Fibroblast of skin of scalp (primary cell): ENCODE results near the gene BTF3L4.
"Not testable (repeated sequence)": the region's sequence is repeated elsewhere in the genome, so short reads cannot be mapped to it uniquely, and the experiment has no call there.

ENCODE experiments used
- DNase-seq: peaks from one replicate; pipeline ENCODE4 v3.0.0-alpha.2; 2013

The BTF3L4 gene

GRCh38 chr1:52055066-52055865 is 829 bp upstream of the BTF3L4 start, which contains the start of gene TXNDC12:
Gene TXNDC12, minus strand, starts transcription at chr1:52055191. Its CDS starts 95 bp downstream, at chr1:52055096.
- peak; percentile 91 for DNase-seq

GRCh38 chr1:52055866-52056162 is 281 bp upstream of the BTF3L4 start:
- DNase-seq: no peak

- DNase-seq: peak; percentile 56
Measured at GRCh38 chr1:52056937-52057231, 789 bp downstream of the BTF3L4 start.

GRCh38 chr1:52057255-52057654 is 1.2 kb downstream of the BTF3L4 start:
- no peak for DNase-seq

GRCh38 chr1:52057876-52058415 is 1.9 kb downstream of the BTF3L4 start:
- DNase-seq: peak; percentile 37

GRCh38 chr1:52059321-52059720 is 3.2 kb downstream of the BTF3L4 start:
- DNase-seq: peak; percentile 38

- DNase-seq: no peak
Measured at GRCh38 chr1:52059888-52060287, 3.8 kb downstream of the BTF3L4 start.

GRCh38 chr1:52060822-52061221 is 4.7 kb downstream of the BTF3L4 start:
- DNase-seq: no peak

GRCh38 chr1:52063192-52063591 is 7.1 kb downstream of the BTF3L4 start:
- DNase-seq: no peak

GRCh38 chr1:52070704-52071103 is 14.6 kb downstream of the BTF3L4 start:
- DNase-seq: no peak

- DNase-seq: no peak
Measured at GRCh38 chr1:52072291-52072690, 16.2 kb downstream of the BTF3L4 start.

- not testable (repeated sequence) for DNase-seq
Measured at GRCh38 chr1:52077277-52077676, 21.2 kb downstream of the BTF3L4 start.

- DNase-seq: no peak
Measured at GRCh38 chr1:52080014-52080415, 23.9 kb downstream of the BTF3L4 start.

GRCh38 chr1:52087892-52088291 is 31.8 kb downstream of the BTF3L4 start:
- not testable (repeated sequence) for DNase-seq

GRCh38 chr1:52094300-52094699 is 38.2 kb downstream of the BTF3L4 start:
- not testable (repeated sequence) for DNase-seq

GRCh38 chr1:52096216-52096615 is 40.1 kb downstream of the BTF3L4 start:
- no peak for DNase-seq

GRCh38 chr1:52098139-52098871 is 42.2 kb downstream of the BTF3L4 start:
- DNase-seq: no peak

- DNase-seq: no peak
Measured at GRCh38 chr1:52102336-52103013, 46.4 kb downstream of the BTF3L4 start.

GRCh38 chr1:52111492-52111891 is 55.4 kb downstream of the BTF3L4 start:
- no peak for DNase-seq

- DNase-seq: no peak
Measured at GRCh38 chr1:52112489-52112888, 56.4 kb downstream of the BTF3L4 start.

GRCh38 chr1:52119301-52120079 is 63.4 kb downstream of the BTF3L4 start:
- DNase-seq: no peak

GRCh38 chr1:52122384-52122783 is 66.3 kb downstream of the BTF3L4 start:
- no peak for DNase-seq

- no peak for DNase-seq
Measured at GRCh38 chr1:52123622-52124021, 67.5 kb downstream of the BTF3L4 start.
